ENCODE results near the gene TSPEAR. TPM values are rescaled to one million over a fixed set of nuclear protein-coding genes. Genes with fewer than 3 reads are reported as not detected.

Gene TSPEAR
- polyA plus RNA-seq, 1 experiment = not detected

DNA sequence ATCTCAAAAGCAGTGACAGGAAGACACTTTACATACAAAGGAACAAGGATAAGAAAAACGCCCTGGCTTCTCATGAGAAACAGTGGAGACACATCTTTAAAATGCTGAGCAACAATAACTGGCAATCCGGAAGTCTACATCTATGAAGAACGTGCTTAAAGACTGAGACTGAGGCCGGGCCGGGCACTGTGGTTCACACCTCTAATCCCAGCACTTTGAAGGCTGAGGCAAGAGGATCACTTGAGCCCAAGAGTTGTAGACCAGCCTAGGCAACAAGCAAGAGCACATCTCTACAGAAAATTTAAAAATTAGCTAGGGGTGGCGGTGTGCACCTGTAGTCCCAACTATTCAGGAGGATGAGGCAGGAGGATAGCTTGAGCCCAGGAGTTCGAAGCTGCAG lies 27.3 kb downstream of the TSPEAR start:
- ChIA-PET POLR2A (no interaction called here), CTCF (interaction anchor here (1.1 kb wide), 1 partner anchor 20 kb away, joined by 3 read pairs; no protein-coding TSS in a partner anchor)
- TF ChIP-seq, protein P1, sequence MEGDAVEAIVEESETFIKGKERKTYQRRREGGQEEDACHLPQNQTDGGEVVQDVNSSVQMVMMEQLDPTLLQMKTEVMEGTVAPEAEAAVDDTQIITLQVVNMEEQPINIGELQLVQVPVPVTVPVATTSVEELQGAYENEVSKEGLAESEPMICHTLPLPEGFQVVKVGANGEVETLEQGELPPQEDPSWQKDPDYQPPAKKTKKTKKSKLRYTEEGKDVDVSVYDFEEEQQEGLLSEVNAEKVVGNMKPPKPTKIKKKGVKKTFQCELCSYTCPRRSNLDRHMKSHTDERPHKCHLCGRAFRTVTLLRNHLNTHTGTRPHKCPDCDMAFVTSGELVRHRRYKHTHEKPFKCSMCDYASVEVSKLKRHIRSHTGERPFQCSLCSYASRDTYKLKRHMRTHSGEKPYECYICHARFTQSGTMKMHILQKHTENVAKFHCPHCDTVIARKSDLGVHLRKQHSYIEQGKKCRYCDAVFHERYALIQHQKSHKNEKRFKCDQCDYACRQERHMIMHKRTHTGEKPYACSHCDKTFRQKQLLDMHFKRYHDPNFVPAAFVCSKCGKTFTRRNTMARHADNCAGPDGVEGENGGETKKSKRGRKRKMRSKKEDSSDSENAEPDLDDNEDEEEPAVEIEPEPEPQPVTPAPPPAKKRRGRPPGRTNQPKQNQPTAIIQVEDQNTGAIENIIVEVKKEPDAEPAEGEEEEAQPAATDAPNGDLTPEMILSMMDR (IDR thresholded peaks at IDR 0.05; ENCODE audit: insufficient read depth, low read depth, low read length) = no peak

DNA sequence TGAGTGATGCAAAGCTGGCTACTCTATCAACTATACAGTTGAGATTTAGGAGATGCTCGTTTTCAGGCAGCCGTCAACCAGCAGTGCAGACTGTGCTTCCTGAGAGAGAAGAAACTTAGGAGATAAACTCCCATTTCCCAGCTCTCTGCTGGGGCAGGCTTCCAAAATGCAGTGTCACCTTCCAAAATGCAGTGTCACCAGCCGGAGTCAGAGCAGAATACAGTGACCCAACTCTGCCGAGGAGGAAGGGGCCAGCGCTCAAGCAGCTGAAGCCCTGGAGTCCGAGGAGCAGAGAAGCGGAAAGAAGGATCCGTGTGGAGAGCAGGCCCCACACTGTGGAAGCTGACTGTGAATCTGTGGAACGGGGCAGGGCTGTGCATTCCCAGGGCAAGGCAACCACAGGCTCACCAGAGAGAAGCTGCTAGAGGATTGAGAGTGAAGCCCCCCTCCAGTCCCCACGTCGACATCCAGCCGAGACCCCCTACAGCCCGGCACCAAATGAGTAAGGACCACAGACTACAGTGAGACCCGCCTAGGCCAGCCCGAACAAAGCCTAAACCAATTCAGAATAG lies 28.7 kb downstream of the TSPEAR start:
- POLR2A ChIA-PET = no interaction called here
- Histone ChIP-seq H3K4me3 (ENCODE audit: low read depth, low read length) (no peak overlapping the region), H3K36me3 (ENCODE audit: control insufficient read depth, insufficient read depth, low read length) (no peaks in the 10 kb centered on the region), H3K27me3 (ENCODE audit: control insufficient read depth, insufficient read depth, low read length) (peaks cover 7% of the 10 kb centered on the region)
- TF ChIP-seq, protein P1 (IDR thresholded peaks at IDR 0.05; ENCODE audit: insufficient read depth, low read depth, low read length) = no peak
- CTCF ChIA-PET = interaction anchor here (1.1 kb wide), 1 partner anchor 18 kb away, joined by 3 read pairs; no protein-coding TSS in a partner anchor
- DNase-seq (ENCODE audit: low read depth) = no peak

More for the DNA sequence above, 27.3 kb downstream of the TSPEAR start:
- DNase-seq (ENCODE audit: low read depth) = no peak
- Histone ChIP-seq H3K36me3 (ENCODE audit: control insufficient read depth, insufficient read depth, low read length) (no peaks in the 10 kb centered on the region), H3K27me3 (ENCODE audit: control insufficient read depth, insufficient read depth, low read length) (peaks cover 8% of the 10 kb centered on the region), H3K4me3 (ENCODE audit: low read depth, low read length) (no peak overlapping the region)

DNA sequence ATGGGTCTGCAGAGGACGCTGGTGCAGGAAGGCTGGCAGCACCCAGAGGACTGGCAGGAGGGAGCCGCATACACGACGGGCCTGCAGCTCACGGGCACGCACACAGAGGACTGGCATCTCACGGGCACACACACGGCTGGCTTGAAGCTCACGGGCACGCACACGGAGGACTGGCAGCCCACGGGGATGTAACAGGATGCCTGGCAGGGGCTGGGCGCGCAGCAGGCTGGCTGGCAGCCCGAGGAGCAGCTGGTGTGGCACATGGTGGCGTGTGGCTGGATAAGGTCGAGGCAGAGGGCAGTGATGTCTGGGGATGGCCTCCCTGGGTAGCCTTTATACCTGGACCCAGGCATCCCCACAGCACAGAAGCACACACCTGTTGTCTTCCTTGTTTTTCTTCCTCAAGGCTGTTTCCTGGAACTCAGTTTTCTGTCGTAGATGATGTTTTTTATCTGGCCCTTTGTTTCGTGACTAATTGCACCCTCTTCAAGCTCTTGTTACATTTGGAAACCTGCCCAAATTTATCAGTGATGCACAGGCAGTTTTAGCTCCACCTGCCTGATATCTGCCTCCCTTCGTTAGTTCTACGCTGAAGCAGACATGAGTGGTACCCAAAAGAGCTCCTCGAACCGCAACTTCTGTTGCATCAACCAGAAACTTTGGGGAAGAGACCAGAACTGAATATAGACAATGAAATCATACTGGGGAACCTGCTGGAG lies 29.4 kb downstream of the TSPEAR start, which contains the start of gene KRTAP12-1:
Gene KRTAP12-1, minus strand, starts transcription at position 303 of the 719 bp plus-strand sequence. Its CDS starts 40 bp downstream, at position 263.
- CTCF ChIA-PET = no interaction called here
- H3K36me3 ChIP-seq (ENCODE audit: control insufficient read depth, insufficient read depth, low read length) = no peaks in the 10 kb centered on the region
- no peak for DNase-seq (ENCODE audit: low read depth)
- TF ChIP-seq, protein P1 (IDR thresholded peaks at IDR 0.05; ENCODE audit: insufficient read depth, low read depth, low read length) = no peak
- H3K4me3 ChIP-seq (ENCODE audit: low read depth, low read length) = no peak within 1 kb of the TSS
- POLR2A ChIA-PET = no interaction called here
- H3K27me3 ChIP-seq (ENCODE audit: control insufficient read depth, insufficient read depth, low read length) = peaks cover 3% of the 10 kb centered on the region

- CTCF ChIA-PET = no interaction called here
Measured at GRCh38 chr21:44681152-44681551, 30.2 kb downstream of the TSPEAR start.

DNA sequence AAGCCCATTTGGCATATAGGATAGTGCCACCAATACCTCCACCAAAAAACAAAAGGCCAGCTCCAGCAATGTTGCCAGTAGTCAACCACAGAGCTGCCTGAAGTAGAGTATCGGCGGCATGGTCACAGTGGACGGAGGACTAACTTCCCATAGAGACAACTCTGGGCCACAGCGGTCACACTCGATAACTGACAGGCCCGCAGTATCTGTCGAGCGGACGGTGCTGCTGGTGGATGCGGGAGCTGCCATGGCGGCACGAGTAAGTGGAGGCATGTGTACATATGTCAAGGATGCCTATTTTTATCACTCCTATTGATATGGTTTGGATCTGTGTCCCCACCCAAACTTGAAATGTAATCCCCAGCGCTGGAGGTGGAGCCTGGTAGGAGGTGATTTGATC lies 33.5 kb downstream of the TSPEAR start:
- Histone ChIP-seq H3K27me3 (ENCODE audit: control insufficient read depth, insufficient read depth, low read length) (peaks cover 3% of the 10 kb centered on the region; the same call in 1 of the 2 replicates), H3K36me3 (ENCODE audit: control insufficient read depth, insufficient read depth, low read length) (no peaks in the 10 kb centered on the region), H3K4me3 (ENCODE audit: low read depth, low read length) (no peak overlapping the region)
- DNase-seq (ENCODE audit: low read depth) = no peak
- TF ChIP-seq, protein P1 (IDR thresholded peaks at IDR 0.05; ENCODE audit: insufficient read depth, low read depth, low read length) = no peak
- CTCF ChIA-PET = no interaction called here
- POLR2A ChIA-PET = no interaction called here

More at GRCh38 chr21:44681152-44681551, 30.2 kb downstream of the TSPEAR start:
- DNase-seq (ENCODE audit: low read depth) = no peak
- H3K4me3 ChIP-seq (ENCODE audit: low read depth, low read length) = no peak overlapping the region
- POLR2A ChIA-PET = no interaction called here
- peaks cover 2% of the 10 kb centered on the region; the same call in 1 of the 2 replicates for H3K27me3 ChIP-seq (ENCODE audit: control insufficient read depth, insufficient read depth, low read length)
- TF ChIP-seq, protein P1 (IDR thresholded peaks at IDR 0.05; ENCODE audit: insufficient read depth, low read depth, low read length) = no peak
- no peaks in the 10 kb centered on the region for H3K36me3 ChIP-seq (ENCODE audit: control insufficient read depth, insufficient read depth, low read length)

All from BJ (cell line).